HL-60 (cell line): Measurements from ENCODE around the gene TSSK6.

Experiments used
- GABPA ChIP-seq: IDR thresholded peaks from 2 replicates; pipeline ENCODE4 v1.6.1; 2012; ENCODE audit warnings: low read depth
- POLR2AphosphoS5 ChIP-seq: IDR thresholded peaks from 2 replicates; pipeline ENCODE4 v1.6.1; 2012; ENCODE audit warnings: low read depth
- SPI1 ChIP-seq: IDR thresholded peaks from 2 replicates; pipeline ENCODE4 v1.6.1; 2012; ENCODE audit warnings: low read depth, mild to moderate bottlenecking, borderline replicate concordance
- TF ChIP-seq, protein P1 (sequence below): IDR thresholded peaks from one replicate; pipeline ENCODE4 v1.5.1; 2011; ENCODE audit warnings: low read length, control low read depth, inconsistent platforms; ENCODE audit not compliant: insufficient read depth
- TF ChIP-seq, protein P2 (sequence below): IDR thresholded peaks from 2 replicates; pipeline ENCODE4 v1.6.1; 2012; ENCODE audit warnings: low read depth; ENCODE audit not compliant: insufficient replicate concordance

DNA sequence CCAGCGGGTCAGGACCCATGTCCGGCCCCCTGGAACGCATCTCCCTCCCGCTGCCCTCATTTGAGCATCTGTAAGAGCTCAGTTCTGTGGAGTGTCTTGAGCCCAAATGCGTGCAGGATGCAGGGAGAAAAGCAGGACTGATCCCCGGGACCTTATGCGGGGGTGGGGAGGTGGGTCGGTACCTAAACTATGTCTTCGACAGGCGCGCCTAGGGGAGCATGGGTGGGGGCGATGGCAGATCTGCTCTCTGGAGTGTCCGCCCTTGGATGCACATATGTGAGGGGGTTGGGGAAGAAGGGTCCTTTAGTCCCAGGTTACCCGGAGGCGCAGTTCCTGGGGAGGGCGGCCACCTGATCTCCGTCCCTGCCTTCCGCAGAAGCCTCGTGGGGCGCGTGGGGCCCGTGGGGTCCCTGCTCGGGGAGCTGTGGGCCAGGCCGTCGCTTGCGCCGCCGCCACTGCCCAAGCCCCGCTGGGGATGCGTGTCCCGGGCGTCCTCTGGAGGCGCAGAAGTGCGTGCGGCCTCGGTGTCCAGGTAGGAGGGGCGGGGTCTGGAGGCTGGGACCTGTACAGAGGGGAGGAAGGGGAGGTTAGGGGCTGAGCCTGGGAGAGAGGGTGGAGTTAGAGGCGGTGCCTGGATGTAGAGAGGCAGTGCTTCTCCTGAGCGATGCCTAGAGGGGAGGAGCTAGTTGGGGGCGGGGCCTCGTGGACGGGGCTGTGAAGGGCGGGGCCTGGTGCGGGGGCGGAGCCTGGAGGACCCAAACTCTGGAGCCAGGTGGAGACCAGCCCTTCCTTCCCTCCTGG lies 25.6 kb upstream of the TSSK6 start:
- TF ChIP-seq GABPA: no peak
- TF ChIP-seq, protein P1, sequence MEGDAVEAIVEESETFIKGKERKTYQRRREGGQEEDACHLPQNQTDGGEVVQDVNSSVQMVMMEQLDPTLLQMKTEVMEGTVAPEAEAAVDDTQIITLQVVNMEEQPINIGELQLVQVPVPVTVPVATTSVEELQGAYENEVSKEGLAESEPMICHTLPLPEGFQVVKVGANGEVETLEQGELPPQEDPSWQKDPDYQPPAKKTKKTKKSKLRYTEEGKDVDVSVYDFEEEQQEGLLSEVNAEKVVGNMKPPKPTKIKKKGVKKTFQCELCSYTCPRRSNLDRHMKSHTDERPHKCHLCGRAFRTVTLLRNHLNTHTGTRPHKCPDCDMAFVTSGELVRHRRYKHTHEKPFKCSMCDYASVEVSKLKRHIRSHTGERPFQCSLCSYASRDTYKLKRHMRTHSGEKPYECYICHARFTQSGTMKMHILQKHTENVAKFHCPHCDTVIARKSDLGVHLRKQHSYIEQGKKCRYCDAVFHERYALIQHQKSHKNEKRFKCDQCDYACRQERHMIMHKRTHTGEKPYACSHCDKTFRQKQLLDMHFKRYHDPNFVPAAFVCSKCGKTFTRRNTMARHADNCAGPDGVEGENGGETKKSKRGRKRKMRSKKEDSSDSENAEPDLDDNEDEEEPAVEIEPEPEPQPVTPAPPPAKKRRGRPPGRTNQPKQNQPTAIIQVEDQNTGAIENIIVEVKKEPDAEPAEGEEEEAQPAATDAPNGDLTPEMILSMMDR: no peak
- TF ChIP-seq, protein P2, sequence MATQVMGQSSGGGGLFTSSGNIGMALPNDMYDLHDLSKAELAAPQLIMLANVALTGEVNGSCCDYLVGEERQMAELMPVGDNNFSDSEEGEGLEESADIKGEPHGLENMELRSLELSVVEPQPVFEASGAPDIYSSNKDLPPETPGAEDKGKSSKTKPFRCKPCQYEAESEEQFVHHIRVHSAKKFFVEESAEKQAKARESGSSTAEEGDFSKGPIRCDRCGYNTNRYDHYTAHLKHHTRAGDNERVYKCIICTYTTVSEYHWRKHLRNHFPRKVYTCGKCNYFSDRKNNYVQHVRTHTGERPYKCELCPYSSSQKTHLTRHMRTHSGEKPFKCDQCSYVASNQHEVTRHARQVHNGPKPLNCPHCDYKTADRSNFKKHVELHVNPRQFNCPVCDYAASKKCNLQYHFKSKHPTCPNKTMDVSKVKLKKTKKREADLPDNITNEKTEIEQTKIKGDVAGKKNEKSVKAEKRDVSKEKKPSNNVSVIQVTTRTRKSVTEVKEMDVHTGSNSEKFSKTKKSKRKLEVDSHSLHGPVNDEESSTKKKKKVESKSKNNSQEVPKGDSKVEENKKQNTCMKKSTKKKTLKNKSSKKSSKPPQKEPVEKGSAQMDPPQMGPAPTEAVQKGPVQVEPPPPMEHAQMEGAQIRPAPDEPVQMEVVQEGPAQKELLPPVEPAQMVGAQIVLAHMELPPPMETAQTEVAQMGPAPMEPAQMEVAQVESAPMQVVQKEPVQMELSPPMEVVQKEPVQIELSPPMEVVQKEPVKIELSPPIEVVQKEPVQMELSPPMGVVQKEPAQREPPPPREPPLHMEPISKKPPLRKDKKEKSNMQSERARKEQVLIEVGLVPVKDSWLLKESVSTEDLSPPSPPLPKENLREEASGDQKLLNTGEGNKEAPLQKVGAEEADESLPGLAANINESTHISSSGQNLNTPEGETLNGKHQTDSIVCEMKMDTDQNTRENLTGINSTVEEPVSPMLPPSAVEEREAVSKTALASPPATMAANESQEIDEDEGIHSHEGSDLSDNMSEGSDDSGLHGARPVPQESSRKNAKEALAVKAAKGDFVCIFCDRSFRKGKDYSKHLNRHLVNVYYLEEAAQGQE: no peak
- no peak for TF ChIP-seq POLR2AphosphoS5
- TF ChIP-seq SPI1: no peak
